HEK293 (cell line): ENCODE data around the gene SYT6.

ENCODE experiments used
- CTCF ChIA-PET: fragments of 350-600 bp; formaldehyde crosslinking; extraction: SDS; loops from one replicate; lab custom pipeline; 2021; ENCODE audit warnings: antibody characterized with exemption; lab: Yijun Ruan, JAX
- POLR2A ChIA-PET: fragments of 300-600 bp; formaldehyde crosslinking; extraction: SDS; loops from one replicate; lab custom pipeline; 2020; ENCODE audit warnings: antibody characterized with exemption, inconsistent platforms; lab: Yijun Ruan, JAX
- H3K27ac ChIP-seq: fragments of 200-500 bp; sonication (Bioruptor generic); 2 replicates; pipeline ENCODE4 v1.5.1; 2014; ENCODE audit warnings: low read depth, low read length, control low read depth, inconsistent platforms; ENCODE audit errors: extremely low read depth
- H3K36me3 ChIP-seq, 2 experiments: fragments of 200-500 bp in 1 of 2; sonication (Bioruptor generic) in 1 of 2; 1 replicate in 1 of 2; 2 replicates in 1 of 2; pipeline ENCODE4 v1.5.1; 2014 to 2017; ENCODE audit warnings: inconsistent platforms in 2 of 2, low read length in 2 of 2; ENCODE audit not compliant: control insufficient read depth in 2 of 2, insufficient read depth in 1 of 2
- H3K4me1 ChIP-seq: fragments of 200-500 bp; sonication (Bioruptor generic); 2 replicates; pipeline ENCODE4 v1.5.1; 2014; ENCODE audit warnings: mild to moderate bottlenecking, low read length, inconsistent platforms; ENCODE audit not compliant: control insufficient read depth, insufficient read depth
- H3K4me3 ChIP-seq: 2 replicates; pipeline ENCODE4 v1.5.1; 2011; ENCODE audit warnings: low read depth, mild to moderate bottlenecking, control low read depth, low read length, moderate library complexity
- H3K9me3 ChIP-seq: fragments of 200-500 bp; sonication (Bioruptor generic); 2 replicates; pipeline ENCODE4 v1.5.1; 2014; ENCODE audit warnings: low read depth, low read length, inconsistent platforms; ENCODE audit not compliant: control insufficient read depth, insufficient read depth
- EGR2 ChIP-seq: fragments of 450-650 bp; formaldehyde crosslinking; IDR thresholded peaks from 2 replicates; pipeline ENCODE4 v1.5.1; 2016; ENCODE audit warnings: low read depth, missing biosample characterization, missing genetic modification characterization
- GLI4 ChIP-seq: fragments of 450-650 bp; formaldehyde crosslinking; IDR thresholded peaks from 2 replicates; pipeline ENCODE4 v1.5.1; 2016; ENCODE audit warnings: missing biosample characterization, missing genetic modification characterization
- GLIS1 ChIP-seq: fragments of 450-650 bp; formaldehyde crosslinking; IDR thresholded peaks from 2 replicates; pipeline ENCODE4 v1.5.1; 2016; ENCODE audit warnings: missing biosample characterization, missing genetic modification characterization
- RBAK ChIP-seq: fragments of 450-650 bp; formaldehyde crosslinking; IDR thresholded peaks from 2 replicates; pipeline ENCODE4 v1.5.1; 2016; ENCODE audit warnings: missing biosample characterization, missing genetic modification characterization
- SCRT1 ChIP-seq: fragments of 450-650 bp; formaldehyde crosslinking; IDR thresholded peaks from 2 replicates; pipeline ENCODE4 v1.5.1; 2016; ENCODE audit warnings: missing biosample characterization, missing genetic modification characterization, borderline replicate concordance
- SETDB1 ChIP-seq: IDR thresholded peaks from one replicate; pipeline ENCODE4 v1.6.1; 2017; ENCODE audit warnings: mild to moderate bottlenecking, low read length, moderate library complexity, mixed read lengths; ENCODE audit not compliant: insufficient read length
- SP7 ChIP-seq: fragments of 450-650 bp; formaldehyde crosslinking; IDR thresholded peaks from 2 replicates; pipeline ENCODE4 v1.5.1; 2016; ENCODE audit warnings: missing biosample characterization, missing genetic modification characterization
- TRIM28 ChIP-seq: IDR thresholded peaks from 2 replicates; pipeline ENCODE4 v1.6.1; 2011; ENCODE audit warnings: low read length, control low read depth, borderline replicate concordance
- WT1 ChIP-seq: fragments of 450-650 bp; formaldehyde crosslinking; IDR thresholded peaks from 2 replicates; pipeline ENCODE4 v1.5.1; 2016; ENCODE audit warnings: missing biosample characterization, missing genetic modification characterization
- ZBTB8A ChIP-seq: fragments of 450-650 bp; formaldehyde crosslinking; IDR thresholded peaks from 2 replicates; pipeline ENCODE4 v1.5.1; 2016; ENCODE audit warnings: missing biosample characterization, missing genetic modification characterization
- ZFP69B ChIP-seq: fragments of 450-650 bp; formaldehyde crosslinking; IDR thresholded peaks from 2 replicates; pipeline ENCODE4 v1.5.1; 2016; ENCODE audit warnings: missing biosample characterization, missing genetic modification characterization
- ZIC2 ChIP-seq: fragments of 450-650 bp; formaldehyde crosslinking; IDR thresholded peaks from 2 replicates; pipeline ENCODE4 v1.5.1; 2016; ENCODE audit warnings: missing biosample characterization, missing genetic modification characterization
- ZNF174 ChIP-seq: fragments of 450-650 bp; formaldehyde crosslinking; IDR thresholded peaks from 2 replicates; pipeline ENCODE4 v1.5.0; 2017; ENCODE audit warnings: missing biosample characterization, mild to moderate bottlenecking, missing genetic modification characterization
- ZNF184 ChIP-seq: fragments of 450-650 bp; IDR thresholded peaks from 2 replicates; pipeline ENCODE4 v1.5.1; 2018; ENCODE audit warnings: missing biosample characterization, mild to moderate bottlenecking, missing genetic modification characterization
- ZNF223 ChIP-seq: fragments of 450-650 bp; formaldehyde crosslinking; IDR thresholded peaks from 2 replicates; pipeline ENCODE4 v1.5.1; 2016; ENCODE audit warnings: missing biosample characterization, missing genetic modification characterization
- ZNF335 ChIP-seq: fragments of 450-650 bp; formaldehyde crosslinking; conservative IDR thresholded peaks from 2 replicates; pipeline ENCODE4 v1.5.1; 2016; ENCODE audit warnings: missing biosample characterization, missing genetic modification characterization
- ZNF416 ChIP-seq: fragments of 450-650 bp; formaldehyde crosslinking; IDR thresholded peaks from 2 replicates; pipeline ENCODE4 v1.5.1; 2016; ENCODE audit warnings: missing biosample characterization, missing genetic modification characterization
- ZNF549 ChIP-seq: fragments of 450-650 bp; IDR thresholded peaks from 2 replicates; pipeline ENCODE4 v1.5.1; 2018; ENCODE audit warnings: missing biosample characterization, missing genetic modification characterization, mild to moderate bottlenecking, inconsistent platforms, moderate library complexity
- ZNF571 ChIP-seq: fragments of 450-650 bp; formaldehyde crosslinking; IDR thresholded peaks from 2 replicates; pipeline ENCODE4 v1.5.0; 2017; ENCODE audit warnings: missing biosample characterization, missing genetic modification characterization
- ZNF610 ChIP-seq: fragments of 450-650 bp; formaldehyde crosslinking; IDR thresholded peaks from 2 replicates; pipeline ENCODE4 v1.5.1; 2016; ENCODE audit warnings: missing biosample characterization, missing genetic modification characterization, borderline replicate concordance
- ZNF623 ChIP-seq: fragments of 450-650 bp; formaldehyde crosslinking; IDR thresholded peaks from 2 replicates; pipeline ENCODE4 v1.5.1; 2016; ENCODE audit warnings: missing biosample characterization, missing genetic modification characterization
- ZNF677 ChIP-seq: fragments of 450-650 bp; IDR thresholded peaks from 2 replicates; pipeline ENCODE4 v1.5.0; 2018; ENCODE audit warnings: missing biosample characterization, mild to moderate bottlenecking, missing genetic modification characterization, moderate library complexity
- ZNF843 ChIP-seq: fragments of 450-650 bp; formaldehyde crosslinking; IDR thresholded peaks from 2 replicates; pipeline ENCODE4 v1.5.1; 2016; ENCODE audit warnings: missing biosample characterization, missing genetic modification characterization
- ZSCAN30 ChIP-seq: fragments of 450-650 bp; IDR thresholded peaks from 2 replicates; pipeline ENCODE4 v1.5.1; 2018; ENCODE audit warnings: missing biosample characterization, mild to moderate bottlenecking, missing genetic modification characterization, moderate library complexity
- TF ChIP-seq, protein P1 (sequence below): fragments of 450-650 bp; formaldehyde crosslinking; IDR thresholded peaks from 2 replicates; pipeline ENCODE4 v1.5.1; 2017; ENCODE audit warnings: missing biosample characterization, mild to moderate bottlenecking, missing genetic modification characterization, moderate library complexity
- TF ChIP-seq, protein P2 (sequence below): fragments of 450-650 bp; formaldehyde crosslinking; IDR thresholded peaks from 2 replicates; pipeline ENCODE4 v1.5.1; 2016; ENCODE audit warnings: missing biosample characterization, missing genetic modification characterization
- TF ChIP-seq, protein P3 (sequence below): fragments of 450-650 bp; formaldehyde crosslinking; IDR thresholded peaks from 2 replicates; pipeline ENCODE4 v1.5.1; 2016; ENCODE audit warnings: missing biosample characterization, missing genetic modification characterization

The SYT6 gene

DNA sequence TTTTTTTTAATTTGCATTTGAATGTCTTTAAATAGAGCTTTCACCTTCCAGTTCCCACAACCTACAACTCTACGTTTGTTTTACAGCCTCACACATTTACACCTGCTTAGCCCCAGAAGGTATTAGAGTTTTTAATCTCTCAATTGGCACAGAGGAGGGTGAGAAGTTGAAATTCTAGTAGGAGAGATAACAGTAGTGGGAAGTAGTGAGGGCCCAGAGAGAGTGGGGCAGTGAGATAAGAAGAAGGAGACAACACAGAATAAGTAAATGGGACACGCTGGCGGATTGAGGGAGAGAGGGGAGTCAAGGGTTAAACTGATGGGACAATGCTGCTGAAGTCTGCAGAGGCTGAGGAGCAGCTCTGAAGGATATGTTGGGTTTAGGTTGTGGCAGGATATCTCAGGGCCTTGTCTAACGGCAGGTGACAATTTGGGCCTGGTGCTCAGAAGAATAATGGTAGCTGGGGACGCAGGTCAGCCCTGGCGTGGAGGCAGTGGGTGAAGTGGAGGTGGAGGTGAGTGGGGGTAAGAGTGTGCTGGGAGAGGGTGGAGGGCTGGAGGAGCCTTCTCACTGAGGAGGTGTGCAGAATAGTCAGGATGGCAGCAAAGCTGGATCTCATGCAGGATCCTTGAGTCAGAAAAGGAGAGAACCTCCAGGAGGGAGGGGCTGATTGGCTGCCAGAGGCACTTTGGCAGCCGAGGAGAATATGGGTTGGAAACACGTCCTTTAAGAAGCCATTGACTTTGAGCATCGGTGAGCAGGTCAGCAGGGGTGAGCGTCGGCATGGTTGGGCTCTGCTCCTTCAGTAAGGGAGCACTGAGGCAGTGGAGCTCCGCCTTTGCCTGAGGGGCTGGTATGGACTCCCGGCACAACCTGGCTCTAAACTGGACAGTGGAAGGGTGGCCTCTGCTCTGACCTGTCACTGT is 72.9 kb downstream of the SYT6 start:
- ChIA-PET POLR2A (no interaction called here), CTCF (interaction anchor here (0.5 to 0.7 kb wide), 2 partner anchors 48 to 1549 kb away, joined by 3 read pairs; no protein-coding TSS in a partner anchor)
- Histone ChIP-seq H3K27ac (no peak overlapping the region), H3K36me3 (no peaks in the 10 kb centered on the region), H3K4me3 (no peak overlapping the region), H3K4me1 (peaks cover 6% of the 10 kb centered on the region; the same call in 1 of the 2 replicates), H3K9me3 (no peaks in the 10 kb centered on the region)
- TF ChIP-seq SETDB1 (no peak), EGR2 (tag by site-specific recombination) (peak; percentile 85), ZNF549 (tag by site-specific recombination) (no peak)
- TF ChIP-seq, protein P1, sequence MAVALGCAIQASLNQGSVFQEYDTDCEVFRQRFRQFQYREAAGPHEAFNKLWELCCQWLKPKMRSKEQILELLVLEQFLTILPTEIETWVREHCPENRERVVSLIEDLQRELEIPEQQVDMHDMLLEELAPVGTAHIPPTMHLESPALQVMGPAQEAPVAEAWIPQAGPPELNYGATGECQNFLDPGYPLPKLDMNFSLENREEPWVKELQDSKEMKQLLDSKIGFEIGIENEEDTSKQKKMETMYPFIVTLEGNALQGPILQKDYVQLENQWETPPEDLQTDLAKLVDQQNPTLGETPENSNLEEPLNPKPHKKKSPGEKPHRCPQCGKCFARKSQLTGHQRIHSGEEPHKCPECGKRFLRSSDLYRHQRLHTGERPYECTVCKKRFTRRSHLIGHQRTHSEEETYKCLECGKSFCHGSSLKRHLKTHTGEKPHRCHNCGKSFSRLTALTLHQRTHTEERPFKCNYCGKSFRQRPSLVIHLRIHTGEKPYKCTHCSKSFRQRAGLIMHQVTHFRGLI (tag by site-specific recombination), result 0 out of 2 replicates have a peak, but pooled peaks have one; percentile 52

DNA sequence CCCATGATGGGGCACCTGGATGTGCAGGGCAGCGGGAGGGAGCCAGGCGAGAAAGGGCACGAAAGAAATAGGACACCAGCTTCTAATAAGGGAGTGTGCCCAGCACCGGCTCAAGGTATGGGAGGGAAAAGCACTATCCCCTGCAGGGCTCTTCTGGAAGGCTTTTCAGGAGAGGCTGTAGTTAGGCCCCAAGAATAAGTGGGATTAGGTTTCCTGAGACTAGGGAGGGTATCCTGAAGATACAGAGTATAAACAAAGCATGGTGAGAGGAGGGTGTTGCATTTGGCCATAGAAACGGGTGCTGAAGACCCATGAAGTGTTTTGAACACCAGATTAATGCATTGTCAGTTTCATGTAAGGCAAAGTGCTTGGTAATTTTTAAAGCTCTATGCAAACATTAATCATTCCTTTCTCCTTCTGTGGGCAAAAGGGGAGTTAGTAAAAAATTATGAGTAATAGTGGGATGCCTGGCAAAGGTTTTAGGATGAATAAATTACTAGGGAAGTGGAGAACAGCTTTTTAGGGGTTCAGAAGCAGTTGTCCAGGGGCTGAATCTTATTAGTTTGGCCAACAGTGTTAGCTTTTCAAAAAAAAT is 74.0 kb downstream of the SYT6 start:
- POLR2A ChIA-PET, result no interaction called here
- Histone ChIP-seq H3K4me1 (peaks cover 12% of the 10 kb centered on the region), H3K9me3 (no peaks in the 10 kb centered on the region), H3K36me3 (no peaks in the 10 kb centered on the region), H3K4me3 (no peak overlapping the region), H3K27ac (no peak overlapping the region)
- CTCF ChIA-PET, result no interaction called here
- TF ChIP-seq, protein P2, sequence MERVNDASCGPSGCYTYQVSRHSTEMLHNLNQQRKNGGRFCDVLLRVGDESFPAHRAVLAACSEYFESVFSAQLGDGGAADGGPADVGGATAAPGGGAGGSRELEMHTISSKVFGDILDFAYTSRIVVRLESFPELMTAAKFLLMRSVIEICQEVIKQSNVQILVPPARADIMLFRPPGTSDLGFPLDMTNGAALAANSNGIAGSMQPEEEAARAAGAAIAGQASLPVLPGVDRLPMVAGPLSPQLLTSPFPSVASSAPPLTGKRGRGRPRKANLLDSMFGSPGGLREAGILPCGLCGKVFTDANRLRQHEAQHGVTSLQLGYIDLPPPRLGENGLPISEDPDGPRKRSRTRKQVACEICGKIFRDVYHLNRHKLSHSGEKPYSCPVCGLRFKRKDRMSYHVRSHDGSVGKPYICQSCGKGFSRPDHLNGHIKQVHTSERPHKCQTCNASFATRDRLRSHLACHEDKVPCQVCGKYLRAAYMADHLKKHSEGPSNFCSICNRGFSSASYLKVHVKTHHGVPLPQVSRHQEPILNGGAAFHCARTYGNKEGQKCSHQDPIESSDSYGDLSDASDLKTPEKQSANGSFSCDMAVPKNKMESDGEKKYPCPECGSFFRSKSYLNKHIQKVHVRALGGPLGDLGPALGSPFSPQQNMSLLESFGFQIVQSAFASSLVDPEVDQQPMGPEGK (tag by site-specific recombination), result no peak
- no peak for TF ChIP-seq ZNF677 (tag by site-specific recombination)
- no peak for TF ChIP-seq RBAK (tag by site-specific recombination)
- peak; percentile 65 for TF ChIP-seq SP7 (tag by site-specific recombination)
- no peak for TF ChIP-seq SCRT1 (tag by site-specific recombination)
- peak; percentile 58 for TF ChIP-seq GLIS1 (tag by site-specific recombination)
- TF ChIP-seq ZNF610, result no peak
- TF ChIP-seq ZNF223 (tag by site-specific recombination), result no peak
- TF ChIP-seq TRIM28, result no peak
- TF ChIP-seq, protein P3, sequence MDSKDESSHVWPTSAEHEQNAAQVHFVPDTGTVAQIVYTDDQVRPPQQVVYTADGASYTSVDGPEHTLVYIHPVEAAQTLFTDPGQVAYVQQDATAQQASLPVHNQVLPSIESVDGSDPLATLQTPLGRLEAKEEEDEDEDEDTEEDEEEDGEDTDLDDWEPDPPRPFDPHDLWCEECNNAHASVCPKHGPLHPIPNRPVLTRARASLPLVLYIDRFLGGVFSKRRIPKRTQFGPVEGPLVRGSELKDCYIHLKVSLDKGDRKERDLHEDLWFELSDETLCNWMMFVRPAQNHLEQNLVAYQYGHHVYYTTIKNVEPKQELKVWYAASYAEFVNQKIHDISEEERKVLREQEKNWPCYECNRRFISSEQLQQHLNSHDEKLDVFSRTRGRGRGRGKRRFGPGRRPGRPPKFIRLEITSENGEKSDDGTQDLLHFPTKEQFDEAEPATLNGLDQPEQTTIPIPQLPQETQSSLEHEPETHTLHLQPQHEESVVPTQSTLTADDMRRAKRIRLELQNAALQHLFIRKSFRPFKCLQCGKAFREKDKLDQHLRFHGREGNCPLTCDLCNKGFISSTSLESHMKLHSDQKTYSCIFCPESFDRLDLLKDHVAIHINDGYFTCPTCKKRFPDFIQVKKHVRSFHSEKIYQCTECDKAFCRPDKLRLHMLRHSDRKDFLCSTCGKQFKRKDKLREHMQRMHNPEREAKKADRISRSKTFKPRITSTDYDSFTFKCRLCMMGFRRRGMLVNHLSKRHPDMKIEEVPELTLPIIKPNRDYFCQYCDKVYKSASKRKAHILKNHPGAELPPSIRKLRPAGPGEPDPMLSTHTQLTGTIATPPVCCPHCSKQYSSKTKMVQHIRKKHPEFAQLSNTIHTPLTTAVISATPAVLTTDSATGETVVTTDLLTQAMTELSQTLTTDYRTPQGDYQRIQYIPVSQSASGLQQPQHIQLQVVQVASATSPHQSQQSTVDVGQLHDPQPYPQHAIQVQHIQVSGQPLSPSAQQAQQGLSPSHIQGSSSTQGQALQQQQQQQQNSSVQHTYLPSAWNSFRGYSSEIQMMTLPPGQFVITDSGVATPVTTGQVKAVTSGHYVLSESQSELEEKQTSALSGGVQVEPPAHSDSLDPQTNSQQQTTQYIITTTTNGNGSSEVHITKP (tag by site-specific recombination), result no peak
- peak; percentile 52 for TF ChIP-seq ZIC2 (tag by site-specific recombination)
- no peak for TF ChIP-seq ZNF623 (tag by site-specific recombination)
- no peak for TF ChIP-seq ZNF571 (tag by site-specific recombination)
- no peak for TF ChIP-seq ZNF184
- no peak for TF ChIP-seq ZNF416
- peak; percentile 35; the same call in 1 of the 2 replicates for TF ChIP-seq ZBTB8A
- TF ChIP-seq ZNF174 (tag by site-specific recombination), result no peak
- TF ChIP-seq GLI4, result no peak
- no peak for TF ChIP-seq ZSCAN30 (tag by site-specific recombination)
- no peak for TF ChIP-seq ZNF843 (tag by site-specific recombination)
- no peak for TF ChIP-seq ZFP69B
- no peak for TF ChIP-seq ZNF335
- peak; percentile 100 for TF ChIP-seq WT1
